ENCODE data around the gene ARID3B. TPM values are rescaled to one million over a fixed set of nuclear protein-coding genes. Genes with fewer than 3 reads are reported as not detected.

The ARID3B gene
- polyA plus RNA-seq, 1 of the 3 experiments (the other 2 are of a cell fraction) = 3.0 TPM

DNA sequence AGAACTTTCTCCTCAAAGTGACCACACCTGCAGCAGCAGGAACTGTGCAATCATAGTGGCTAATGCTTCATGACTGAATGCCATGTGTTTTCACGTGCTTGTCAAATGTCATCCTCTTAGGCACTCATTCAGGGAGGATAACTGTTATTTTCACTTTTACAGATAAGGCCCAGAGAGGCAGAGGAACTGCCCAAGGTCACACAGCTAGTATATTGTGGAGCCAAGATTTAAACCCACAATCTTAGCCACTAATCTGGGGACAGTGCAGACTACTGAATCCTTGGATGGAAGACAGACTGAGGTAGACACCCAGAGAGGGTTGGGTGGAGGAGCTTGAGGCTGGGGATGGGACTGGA, 64.8 kb downstream of the ARID3B start:
- CTCF ChIA-PET = no interaction called here
- no peak for DNase-seq
- Histone ChIP-seq H2AFZ (ENCODE audit: low read depth) (no peak overlapping the region), H3K4me3 (ENCODE audit: low read depth in 2 of 2, low read length in 1 of 2) (no peak overlapping the region), H3K9me2 (no peaks in the 10 kb centered on the region), H3K36me3 (replicated peaks in 1 of 2; ENCODE audit: control insufficient read depth in 1 of 2, insufficient read depth in 2 of 2, low read length in 1 of 2) (no peaks in the 10 kb centered on the region), H3K4me2 (no peak overlapping the region), H3K9ac (no peak overlapping the region), H3K79me2 (ENCODE audit: insufficient read depth) (no peaks in the 10 kb centered on the region), H3K27me3 (ENCODE audit: insufficient read depth) (no peaks in the 10 kb centered on the region), H3K27ac (ENCODE audit: low read depth in 2 of 2, low read length in 1 of 2) (no peak overlapping the region), H3K4me1 (ENCODE audit: control insufficient read depth in 1 of 2, insufficient read depth in 2 of 2, low read depth in 1 of 2, low read length in 1 of 2) (peaks cover 0 to 35% of the 10 kb centered on the region in 2 experiments; a peak in 2 of 4 replicates), H3F3A (replicated peaks; ENCODE audit: insufficient read depth) (no peaks in the 10 kb centered on the region), H3K9me3 (no peaks in the 10 kb centered on the region), H4K20me1 (ENCODE audit: insufficient read depth) (no peaks in the 10 kb centered on the region)
- WGBS (ENCODE audit: low lambda C conversion rate) = 75% methylated on average over 1 of the region's 1 CpG
- POLR2A ChIA-PET = interaction anchor here (1.4 kb wide), 1 partner anchor 60 kb away, joined by 3 read pairs; no protein-coding TSS in a partner anchor
- TF ChIP-seq POLR2AphosphoS5 (IDR thresholded peaks at IDR 0.05; ENCODE audit: low read depth, low read length) = no peak
- TF ChIP-seq RCOR1 (IDR thresholded peaks at IDR 0.05; ENCODE audit: low read length) = no peak
- no peak for TF ChIP-seq GATA2 (CRISPR knock-in tag; IDR thresholded peaks at IDR 0.05)
- TF ChIP-seq IRF3 (IDR thresholded peaks at IDR 0.05; ENCODE audit: low read depth, low read length) = no peak
- no peak for TF ChIP-seq NFIC (IDR thresholded peaks at IDR 0.05; ENCODE audit: borderline replicate concordance)
- TF ChIP-seq USF1 (IDR thresholded peaks at IDR 0.05; ENCODE audit: borderline replicate concordance, low read depth) = no peak
- no peak for TF ChIP-seq TAF1 (IDR thresholded peaks at IDR 0.05; ENCODE audit: borderline replicate concordance, low read depth, low read length)

GRCh38 chr15:74608786-74609185, 67.8 kb downstream of the ARID3B start:
- DNase-seq = no peak
- Histone ChIP-seq H3K9ac (no peak overlapping the region), H3K27me3 (ENCODE audit: insufficient read depth) (no peaks in the 10 kb centered on the region), H3K79me2 (ENCODE audit: insufficient read depth) (no peaks in the 10 kb centered on the region), H3F3A (replicated peaks; ENCODE audit: insufficient read depth) (peaks cover under 1% of the 10 kb centered on the region), H3K9me2 (no peaks in the 10 kb centered on the region), H2AFZ (ENCODE audit: low read depth) (no peak overlapping the region), H3K4me1 (ENCODE audit: control insufficient read depth in 1 of 2, insufficient read depth in 2 of 2, low read depth in 1 of 2, low read length in 1 of 2) (peaks cover 0 to 41% of the 10 kb centered on the region in 2 experiments; a peak in 2 of 4 replicates), H3K4me2 (no peak overlapping the region), H3K27ac (ENCODE audit: low read depth in 2 of 2, low read length in 1 of 2) (peak overlapping the region in 1 of 2 experiments; percentile 84; a peak in 1 of 4 replicates), H3K4me3 (ENCODE audit: low read depth in 2 of 2, low read length in 1 of 2) (no peak overlapping the region), H3K36me3 (replicated peaks in 1 of 2; ENCODE audit: control insufficient read depth in 1 of 2, insufficient read depth in 2 of 2, low read length in 1 of 2) (no peaks in the 10 kb centered on the region), H3K9me3 (no peaks in the 10 kb centered on the region), H4K20me1 (ENCODE audit: insufficient read depth) (no peaks in the 10 kb centered on the region)
- ChIA-PET CTCF (interaction anchor here (3.1 kb wide), 1 partner anchor 22 kb away, joined by 11 read pairs; no protein-coding TSS in a partner anchor), POLR2A (interaction anchor here (2.5 kb wide), 1 partner anchor 10 kb away, joined by 25 read pairs; no protein-coding TSS in a partner anchor)
- 67% methylated on average over 3 of the region's 3 CpGs for WGBS (ENCODE audit: low lambda C conversion rate)
- TF ChIP-seq, protein P1, sequence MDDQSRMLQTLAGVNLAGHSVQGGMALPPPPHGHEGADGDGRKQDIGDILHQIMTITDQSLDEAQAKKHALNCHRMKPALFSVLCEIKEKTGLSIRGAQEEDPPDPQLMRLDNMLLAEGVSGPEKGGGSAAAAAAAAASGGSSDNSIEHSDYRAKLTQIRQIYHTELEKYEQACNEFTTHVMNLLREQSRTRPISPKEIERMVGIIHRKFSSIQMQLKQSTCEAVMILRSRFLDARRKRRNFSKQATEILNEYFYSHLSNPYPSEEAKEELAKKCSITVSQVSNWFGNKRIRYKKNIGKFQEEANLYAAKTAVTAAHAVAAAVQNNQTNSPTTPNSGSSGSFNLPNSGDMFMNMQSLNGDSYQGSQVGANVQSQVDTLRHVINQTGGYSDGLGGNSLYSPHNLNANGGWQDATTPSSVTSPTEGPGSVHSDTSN (IDR thresholded peaks at IDR 0.05) = no peak
- no peak for TF ChIP-seq RFX5 (IDR thresholded peaks at IDR 0.05; ENCODE audit: low read length)
- TF ChIP-seq USF2 (IDR thresholded peaks at IDR 0.05; ENCODE audit: borderline replicate concordance, low read depth, low read length) = no peak
- TF ChIP-seq YY1 (IDR thresholded peaks at IDR 0.05; ENCODE audit: low read depth) = no peak
- TF ChIP-seq TAF1 (IDR thresholded peaks at IDR 0.05; ENCODE audit: borderline replicate concordance, low read depth, low read length) = no peak
- no peak for TF ChIP-seq EZH2phosphoT487 (IDR thresholded peaks at IDR 0.05; ENCODE audit: borderline replicate concordance, low read depth)
- no peak for TF ChIP-seq USF1 (IDR thresholded peaks at IDR 0.05; ENCODE audit: borderline replicate concordance, low read depth)
- no peak for TF ChIP-seq SMC3 (IDR thresholded peaks at IDR 0.05; ENCODE audit: low read depth, low read length)
- TF ChIP-seq FOXJ3 (CRISPR knock-in tag; IDR thresholded peaks at IDR 0.05) = no peak
- TF ChIP-seq RXRA (IDR thresholded peaks at IDR 0.05; ENCODE audit: borderline replicate concordance, low read depth) = no peak
- TF ChIP-seq TEAD4 (IDR thresholded peaks at IDR 0.05; ENCODE audit: borderline replicate concordance, insufficient read depth) = no peak
- TF ChIP-seq SIN3A (IDR thresholded peaks at IDR 0.05; ENCODE audit: borderline replicate concordance, low read depth, low read length) = no peak
- TF ChIP-seq, protein P2, sequence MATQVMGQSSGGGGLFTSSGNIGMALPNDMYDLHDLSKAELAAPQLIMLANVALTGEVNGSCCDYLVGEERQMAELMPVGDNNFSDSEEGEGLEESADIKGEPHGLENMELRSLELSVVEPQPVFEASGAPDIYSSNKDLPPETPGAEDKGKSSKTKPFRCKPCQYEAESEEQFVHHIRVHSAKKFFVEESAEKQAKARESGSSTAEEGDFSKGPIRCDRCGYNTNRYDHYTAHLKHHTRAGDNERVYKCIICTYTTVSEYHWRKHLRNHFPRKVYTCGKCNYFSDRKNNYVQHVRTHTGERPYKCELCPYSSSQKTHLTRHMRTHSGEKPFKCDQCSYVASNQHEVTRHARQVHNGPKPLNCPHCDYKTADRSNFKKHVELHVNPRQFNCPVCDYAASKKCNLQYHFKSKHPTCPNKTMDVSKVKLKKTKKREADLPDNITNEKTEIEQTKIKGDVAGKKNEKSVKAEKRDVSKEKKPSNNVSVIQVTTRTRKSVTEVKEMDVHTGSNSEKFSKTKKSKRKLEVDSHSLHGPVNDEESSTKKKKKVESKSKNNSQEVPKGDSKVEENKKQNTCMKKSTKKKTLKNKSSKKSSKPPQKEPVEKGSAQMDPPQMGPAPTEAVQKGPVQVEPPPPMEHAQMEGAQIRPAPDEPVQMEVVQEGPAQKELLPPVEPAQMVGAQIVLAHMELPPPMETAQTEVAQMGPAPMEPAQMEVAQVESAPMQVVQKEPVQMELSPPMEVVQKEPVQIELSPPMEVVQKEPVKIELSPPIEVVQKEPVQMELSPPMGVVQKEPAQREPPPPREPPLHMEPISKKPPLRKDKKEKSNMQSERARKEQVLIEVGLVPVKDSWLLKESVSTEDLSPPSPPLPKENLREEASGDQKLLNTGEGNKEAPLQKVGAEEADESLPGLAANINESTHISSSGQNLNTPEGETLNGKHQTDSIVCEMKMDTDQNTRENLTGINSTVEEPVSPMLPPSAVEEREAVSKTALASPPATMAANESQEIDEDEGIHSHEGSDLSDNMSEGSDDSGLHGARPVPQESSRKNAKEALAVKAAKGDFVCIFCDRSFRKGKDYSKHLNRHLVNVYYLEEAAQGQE (IDR thresholded peaks at IDR 0.05; ENCODE audit: low read depth, low read length) = no peak
- TF ChIP-seq POLR2AphosphoS5 (IDR thresholded peaks at IDR 0.05; ENCODE audit: low read depth, low read length) = no peak

Measured in SK-N-SH (cell line).